ENCODE data around the gene LRRC26.
A peak's percentile ranks its signal among the peaks of the same experiment; 100 is the strongest.

LRRC26 gene

DNA sequence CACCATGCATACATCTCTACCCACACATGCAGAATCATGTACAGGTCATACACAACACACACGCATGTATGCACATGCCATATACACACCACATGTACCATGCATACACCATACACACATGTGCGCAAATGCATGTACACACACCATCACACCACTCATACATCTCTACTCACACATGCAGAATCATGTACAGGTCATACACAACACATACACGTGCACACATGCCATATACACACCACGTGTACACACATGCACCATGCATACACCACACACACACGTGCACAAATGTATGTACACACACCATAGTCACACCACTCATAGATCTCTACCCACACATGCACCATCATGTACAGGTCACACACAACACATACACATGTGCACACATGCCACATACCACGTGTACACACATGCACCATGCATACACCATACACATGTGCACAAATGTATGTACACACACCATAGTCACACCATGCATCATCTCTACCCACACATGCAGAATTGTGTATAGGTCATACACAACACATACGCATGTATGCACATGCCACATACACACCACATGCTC, 16.9 kb downstream of the LRRC26 start:
- DNase-seq (ENCODE audit: low spot score) = no peak

DNA sequence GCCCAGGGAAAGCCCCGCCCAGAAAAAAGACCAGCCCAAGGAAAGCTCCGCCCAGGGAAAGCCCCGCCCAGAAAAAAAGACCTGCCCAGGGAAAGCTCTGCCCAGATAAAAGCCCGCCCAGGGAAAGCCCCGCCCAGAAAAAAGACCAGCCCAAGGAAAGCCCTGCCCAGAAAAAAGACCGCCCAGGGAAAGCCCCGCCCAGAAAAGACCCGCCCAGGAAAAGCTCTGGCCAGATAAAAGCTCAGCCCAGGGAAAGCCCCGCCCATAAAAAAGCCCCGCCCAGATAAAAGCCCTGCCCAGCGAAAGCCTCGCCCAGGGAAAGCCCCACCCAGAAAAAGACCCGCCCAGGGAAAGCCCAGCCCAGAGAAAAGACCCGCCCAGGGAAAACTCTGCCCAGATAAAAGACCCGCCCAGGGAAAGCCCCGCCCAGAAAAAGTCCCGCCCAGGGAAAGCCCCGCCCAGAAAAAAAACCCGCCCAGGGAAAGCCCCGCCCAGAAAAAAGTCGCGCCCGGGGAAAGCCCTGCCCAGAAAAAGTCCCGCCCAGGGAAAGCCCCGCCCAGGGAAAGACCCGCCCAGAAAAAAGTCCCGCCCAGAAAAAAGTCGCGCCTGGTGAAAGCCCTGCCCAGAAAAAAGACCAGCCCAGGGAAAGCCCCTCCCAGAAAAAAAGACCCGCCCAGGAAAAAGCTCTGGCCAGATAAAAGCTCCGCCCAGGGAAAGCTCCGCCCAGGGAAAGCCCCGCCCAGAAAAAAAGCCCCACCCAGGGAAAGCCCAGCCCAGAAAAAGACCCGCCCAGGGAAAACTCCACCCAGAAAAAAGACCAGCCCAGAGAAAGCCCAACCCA, 19.0 kb downstream of the LRRC26 start:
- no peak for DNase-seq (ENCODE audit: low spot score)

DNA sequence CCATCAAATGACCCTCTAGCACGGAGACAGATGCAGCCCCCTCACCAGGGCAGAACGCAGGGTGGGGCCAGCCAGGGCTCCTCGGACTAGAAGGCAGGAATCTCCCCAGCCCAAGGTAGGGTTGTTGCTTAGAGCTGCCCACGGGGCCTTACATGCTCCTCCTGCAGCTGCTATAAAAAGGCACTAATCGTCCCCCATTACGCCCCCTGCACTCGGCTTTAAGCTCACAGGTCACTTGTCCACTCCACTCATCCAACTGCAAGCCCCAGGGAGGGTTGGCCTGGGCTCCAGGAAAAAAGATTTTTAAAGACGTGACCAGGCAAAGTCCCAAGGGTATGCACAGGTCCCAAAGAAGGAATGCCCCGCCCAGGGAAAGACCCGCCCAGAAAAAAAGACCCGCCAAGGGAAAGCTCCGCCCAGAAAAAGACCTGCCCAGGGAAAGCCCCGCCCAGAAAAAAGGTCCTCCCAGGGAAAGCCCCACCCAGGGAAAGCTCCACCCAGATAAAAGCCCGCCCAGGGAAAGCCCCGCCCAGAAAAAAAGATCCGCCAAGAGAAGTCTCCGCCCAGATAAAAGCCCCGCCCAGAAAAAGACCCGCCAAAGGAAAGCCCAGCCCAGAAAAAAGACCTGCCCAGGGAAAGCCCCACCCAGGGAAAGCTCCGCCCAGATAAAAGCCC, 19.8 kb downstream of the LRRC26 start:
- DNase-seq (ENCODE audit: low spot score) = no peak

DNA sequence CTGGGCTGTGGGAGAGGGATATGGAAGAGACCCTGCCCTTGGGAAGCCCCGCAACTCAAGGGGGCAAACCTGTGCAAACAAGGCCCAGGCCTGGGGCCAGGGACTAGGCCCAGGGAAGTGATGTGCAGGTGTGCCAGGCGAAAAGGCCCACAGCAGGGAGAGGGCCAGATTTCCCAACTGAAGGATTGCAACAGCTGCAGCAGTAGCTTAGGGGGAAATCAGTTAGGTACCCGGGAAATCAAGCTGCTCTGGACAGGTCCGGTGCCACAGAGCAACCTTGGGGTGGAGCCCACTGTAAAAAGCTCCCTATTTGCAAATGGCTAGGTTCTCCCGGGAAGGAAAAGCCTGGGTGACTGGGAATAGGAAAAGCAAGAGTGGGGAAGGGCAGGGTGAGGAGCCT, 20.5 kb downstream of the LRRC26 start:
- DNase-seq (ENCODE audit: low spot score) = no peak

DNA sequence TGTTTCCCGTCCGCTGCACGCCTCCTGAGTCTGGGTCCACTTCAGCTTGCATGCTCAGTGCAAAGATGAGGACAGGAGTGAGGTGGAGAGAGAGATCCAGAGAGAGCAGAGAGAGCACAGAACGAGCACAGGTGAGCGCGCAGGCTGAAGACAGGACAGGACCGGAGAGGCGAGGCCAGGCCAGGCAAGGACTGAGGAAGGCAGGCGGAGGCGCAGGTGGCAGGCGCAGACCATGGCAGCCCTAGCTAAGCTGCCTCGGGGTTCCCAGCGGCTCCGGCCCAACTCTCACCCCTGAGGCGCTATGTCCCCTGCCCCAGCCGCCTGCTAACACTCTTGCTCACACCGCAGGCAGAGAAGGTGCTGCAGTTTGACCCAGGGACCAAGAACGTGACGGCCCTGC, 21.2 kb downstream of the LRRC26 start:
- DNase-seq (ENCODE audit: low spot score) = no peak

DNA sequence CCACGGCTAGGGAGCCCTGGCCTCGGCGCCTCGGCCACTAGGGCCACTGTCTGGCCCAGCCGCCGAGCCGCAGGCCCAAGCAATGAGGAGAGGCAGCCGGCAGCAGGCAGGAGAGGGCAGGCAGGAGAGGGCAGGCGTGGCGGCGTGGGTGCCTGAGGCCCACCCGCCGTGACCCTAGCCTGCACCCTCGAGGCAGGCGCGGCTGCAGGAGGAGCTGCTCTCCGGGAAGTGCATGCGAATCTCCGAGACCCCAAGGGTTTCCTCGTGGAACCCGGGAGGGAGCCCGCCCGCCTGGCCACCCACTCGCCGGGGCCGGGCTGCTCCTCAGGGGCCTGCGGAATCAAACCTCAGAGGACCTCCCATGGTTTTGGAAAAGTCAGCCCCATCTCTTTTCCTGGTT, 21.6 kb downstream of the LRRC26 start:
- DNase-seq (ENCODE audit: low spot score) = no peak

DNA sequence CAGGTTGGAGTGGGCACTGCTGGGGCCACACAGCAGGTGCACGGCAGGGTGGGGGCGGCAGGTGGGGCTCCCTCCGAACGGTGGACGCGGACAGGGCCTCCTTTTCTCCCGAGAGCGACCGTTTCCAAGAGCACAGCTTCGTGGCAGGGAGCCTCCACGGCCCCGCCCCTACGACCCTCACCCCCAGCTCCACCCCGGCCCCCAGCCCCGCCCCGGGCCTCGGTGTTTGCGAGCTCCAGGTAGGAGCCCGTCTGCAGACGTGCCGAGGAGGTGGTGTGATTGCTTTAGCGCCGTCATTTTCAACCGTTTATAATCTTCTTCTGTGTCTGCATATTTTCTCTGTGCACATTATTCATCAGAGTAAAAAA, 22.1 kb downstream of the LRRC26 start:
- DNase-seq (ENCODE audit: low spot score) = no peak

DNA sequence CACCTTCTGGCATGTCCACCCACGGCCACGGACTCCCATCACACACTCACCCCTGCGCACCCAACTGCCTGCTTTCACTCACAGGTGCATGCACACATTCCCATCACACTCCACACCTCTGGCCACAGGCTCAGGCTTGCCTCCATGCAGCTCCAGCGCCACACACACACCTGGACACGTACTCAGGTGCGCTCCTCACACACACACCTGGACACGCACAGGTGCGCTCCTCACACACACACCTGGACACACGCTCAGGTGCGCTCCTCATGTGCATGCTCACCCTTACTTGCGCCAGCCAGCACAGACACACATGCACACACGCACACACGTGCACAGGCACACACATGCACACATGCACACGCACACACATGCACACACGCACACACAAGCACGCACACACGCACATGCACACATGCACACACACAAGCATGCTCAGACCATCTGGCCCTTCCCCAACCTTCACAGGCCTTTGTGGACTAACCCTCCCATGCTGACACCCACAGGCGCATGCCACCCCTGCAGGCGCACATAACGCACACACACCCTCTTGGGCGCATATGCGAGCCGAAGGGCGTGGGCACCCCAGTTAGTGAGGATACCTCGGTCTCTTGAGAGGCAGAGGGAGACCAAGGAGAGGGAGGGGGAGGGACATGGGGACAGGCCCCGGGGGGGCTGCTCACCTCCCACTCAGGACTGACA, 22.6 kb downstream of the LRRC26 start:
- DNase-seq (ENCODE audit: low spot score) = no peak

DNA sequence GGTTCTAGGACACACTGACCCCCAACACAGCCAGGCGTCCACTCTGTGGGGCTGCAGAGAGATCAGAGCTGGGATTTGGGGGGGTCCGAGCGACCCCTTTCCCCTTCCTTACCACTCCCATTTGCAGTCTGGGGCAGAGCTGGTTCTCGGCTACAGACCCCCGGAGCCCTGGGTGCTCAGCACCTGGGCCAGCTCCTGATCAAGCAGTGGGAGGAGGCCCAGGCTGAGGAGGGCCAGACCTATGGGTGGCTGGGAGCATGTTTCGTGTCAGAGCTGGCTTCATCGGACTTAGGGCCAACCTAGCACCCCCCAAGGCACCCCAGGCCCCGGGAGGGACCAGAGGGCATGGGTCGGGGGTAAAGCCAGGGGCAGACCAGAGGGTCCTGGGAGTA, 23.3 kb downstream of the LRRC26 start:
- DNase-seq (ENCODE audit: low spot score) = no peak

DNA sequence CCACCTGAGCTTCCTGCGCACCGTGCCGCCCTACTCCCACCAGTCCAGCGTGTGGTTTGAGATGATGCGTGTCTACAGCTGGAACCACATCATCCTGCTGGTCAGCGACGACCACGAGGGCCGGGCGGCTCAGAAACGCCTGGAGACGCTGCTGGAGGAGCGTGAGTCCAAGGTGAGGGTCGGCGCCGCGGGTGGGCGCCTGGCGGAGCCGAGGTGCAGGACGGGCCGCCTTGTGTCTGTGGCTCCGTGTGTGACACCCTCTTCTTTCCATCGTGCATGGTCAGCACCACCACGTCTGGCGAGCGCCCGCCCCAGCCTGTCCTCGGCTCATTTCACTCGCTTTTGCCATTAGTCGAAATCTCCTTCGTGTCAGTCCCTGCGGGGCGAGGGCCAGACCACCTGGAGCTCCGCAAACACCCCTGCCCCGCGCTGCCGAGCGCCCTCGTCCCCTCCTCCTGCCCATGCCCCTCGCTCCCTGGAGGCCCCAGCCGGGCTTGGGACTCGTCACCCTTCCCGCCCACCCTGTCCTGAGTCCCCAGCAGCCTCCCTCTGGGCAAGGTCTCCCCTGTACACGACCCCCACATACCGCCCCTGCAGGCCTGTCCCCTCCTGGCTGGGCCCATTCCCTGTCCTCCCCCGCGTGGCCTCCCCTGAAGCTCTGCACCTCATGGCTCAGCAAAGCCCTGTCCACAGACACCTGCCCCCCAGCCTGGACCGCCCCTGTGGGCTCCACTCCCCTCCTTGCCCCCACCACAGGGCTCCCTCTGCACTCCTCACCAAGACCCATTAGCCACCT, 23.9 kb downstream of the LRRC26 start:
- DNase-seq (ENCODE audit: low spot score) = no peak

DNA sequence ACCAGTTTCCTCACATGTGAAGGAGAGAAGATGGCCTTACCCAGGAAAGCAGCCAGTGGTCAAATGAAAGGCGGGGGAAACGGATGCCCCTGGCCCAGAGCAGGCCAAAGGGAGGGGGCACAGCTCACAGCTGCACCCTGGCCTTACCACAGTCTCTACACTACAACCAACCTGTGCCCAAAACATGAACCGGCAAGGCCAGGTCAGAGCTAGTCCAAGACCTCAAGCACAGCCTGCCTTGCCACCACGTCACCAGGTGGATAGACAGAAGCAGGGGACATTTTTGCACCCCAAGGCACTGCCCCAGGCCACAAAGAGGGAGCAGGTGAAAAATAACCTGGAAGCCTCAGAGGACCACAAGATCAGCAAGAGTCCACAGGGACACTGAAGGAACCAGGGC, 26.4 kb downstream of the LRRC26 start:
- DNase-seq (ENCODE audit: low spot score) = no peak

DNA sequence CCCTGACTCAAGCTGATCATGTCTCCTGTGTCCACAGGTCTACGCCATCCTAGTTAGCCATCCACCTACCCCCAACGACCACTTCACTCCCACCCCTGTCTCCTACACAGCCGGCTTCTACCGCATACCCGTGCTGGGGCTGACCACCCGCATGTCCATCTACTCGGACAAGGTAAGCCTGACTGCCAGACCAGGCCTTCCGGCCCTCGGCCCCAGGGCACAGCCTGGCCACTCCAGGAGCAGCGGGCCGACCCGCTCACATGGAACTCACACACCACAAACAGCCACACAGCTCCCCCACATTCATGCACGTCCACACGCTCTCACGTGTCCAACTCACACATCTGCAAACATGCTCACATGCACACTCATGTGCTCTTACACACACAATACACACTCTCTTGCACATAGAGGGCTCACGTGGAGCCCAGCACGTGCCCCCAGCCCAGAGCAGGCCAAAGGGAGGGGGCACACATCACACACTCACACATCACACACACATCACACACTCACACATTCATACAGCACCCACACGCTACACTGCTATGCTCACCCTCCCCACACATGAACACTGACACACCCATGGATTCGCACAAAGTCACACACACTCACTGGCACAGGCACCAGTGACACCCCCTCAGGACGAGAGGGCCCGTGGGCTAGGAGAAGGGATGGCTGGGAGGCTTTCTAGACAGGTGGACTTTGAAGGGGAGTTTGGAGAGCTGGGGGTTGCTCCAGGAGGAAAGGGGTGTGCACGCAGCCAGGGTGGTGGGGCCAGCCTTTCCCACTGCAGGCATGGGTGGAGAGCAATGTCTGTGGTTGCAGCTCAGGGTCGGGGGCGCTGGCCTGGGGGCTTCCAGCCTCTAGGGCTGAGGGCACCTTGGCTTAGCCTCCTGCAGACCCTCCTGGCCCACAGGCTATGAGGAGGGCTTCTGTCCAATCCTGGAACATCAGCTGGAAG, 27.6 kb downstream of the LRRC26 start:
- DNase-seq (ENCODE audit: low spot score) = no peak

DNA sequence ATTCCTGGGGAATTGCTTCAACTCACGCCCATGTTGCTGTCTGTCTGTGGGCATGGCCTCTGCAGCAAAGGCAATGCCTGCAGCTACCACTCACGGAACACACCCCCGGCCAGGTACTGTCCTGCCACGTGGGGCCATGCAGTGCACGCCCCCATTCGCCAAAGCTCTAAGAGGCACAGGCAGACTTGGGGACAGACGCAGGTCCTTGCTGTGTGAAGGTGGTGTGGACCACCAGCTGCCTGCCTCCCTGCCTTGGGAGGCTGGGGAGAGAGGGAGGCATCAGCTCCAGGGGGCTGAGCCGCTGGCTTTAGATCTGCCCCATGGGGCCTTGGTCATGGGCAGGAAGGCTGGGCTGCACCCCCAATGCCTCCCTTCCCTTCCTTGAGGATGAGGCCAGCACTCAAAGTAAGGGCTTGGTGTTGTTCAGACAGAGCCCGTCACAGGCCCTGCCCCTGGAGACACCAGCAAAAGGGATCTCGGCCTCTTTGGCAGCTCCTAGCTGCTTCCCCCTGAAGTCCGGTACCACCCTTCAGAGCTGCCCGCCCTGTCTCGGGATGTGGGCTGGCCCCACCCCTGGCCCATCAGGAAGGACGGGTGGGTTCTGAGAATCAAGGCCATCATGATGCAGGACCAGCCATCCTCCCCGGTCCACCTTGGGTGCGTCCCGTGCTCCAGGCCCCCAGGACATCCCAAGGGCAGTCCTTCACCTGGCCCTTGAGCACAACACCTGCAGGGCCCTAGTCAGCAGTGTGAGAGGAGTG, 28.6 kb downstream of the LRRC26 start:
- DNase-seq (ENCODE audit: low spot score) = no peak

DNA sequence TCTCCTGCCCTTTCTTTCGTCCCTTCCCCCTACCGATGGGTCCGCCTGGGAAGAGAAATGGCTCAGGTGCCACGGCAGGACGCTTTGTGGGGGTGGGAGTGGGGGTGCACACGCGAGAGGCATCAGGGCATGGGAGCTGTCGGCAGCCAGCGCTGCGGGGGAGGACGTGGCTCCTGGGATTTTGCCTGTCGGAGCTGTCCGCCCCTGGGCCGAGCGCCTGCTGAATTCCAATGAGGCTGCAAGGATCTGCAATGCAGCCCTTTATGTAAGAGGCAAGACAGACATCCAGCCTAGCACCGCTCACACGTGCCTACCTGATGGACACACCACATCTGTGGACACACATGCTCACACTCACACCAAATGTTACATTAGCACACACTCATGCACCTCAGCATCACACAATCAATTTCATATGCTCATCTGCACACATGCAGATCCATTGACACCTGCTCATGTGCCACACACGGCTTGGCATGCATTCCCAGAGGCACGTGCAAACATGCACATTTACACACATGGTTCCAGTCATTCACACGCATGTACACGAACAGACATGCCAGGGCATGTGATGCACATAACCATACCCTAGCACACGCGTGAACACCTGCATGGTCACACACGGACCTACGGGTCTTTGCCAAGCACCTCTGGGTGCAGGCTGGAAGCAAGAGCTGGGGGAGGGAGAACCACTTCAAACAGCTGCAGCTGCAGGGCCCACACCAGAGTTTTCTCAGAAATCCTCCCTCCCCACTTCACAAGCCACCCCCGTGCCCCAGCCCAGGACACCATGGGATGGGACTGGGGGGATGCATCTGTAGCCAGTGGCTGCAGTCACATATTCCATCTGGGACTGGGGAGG, 29.5 kb downstream of the LRRC26 start:
- peak; percentile 81 for DNase-seq (ENCODE audit: low spot score)

DNA sequence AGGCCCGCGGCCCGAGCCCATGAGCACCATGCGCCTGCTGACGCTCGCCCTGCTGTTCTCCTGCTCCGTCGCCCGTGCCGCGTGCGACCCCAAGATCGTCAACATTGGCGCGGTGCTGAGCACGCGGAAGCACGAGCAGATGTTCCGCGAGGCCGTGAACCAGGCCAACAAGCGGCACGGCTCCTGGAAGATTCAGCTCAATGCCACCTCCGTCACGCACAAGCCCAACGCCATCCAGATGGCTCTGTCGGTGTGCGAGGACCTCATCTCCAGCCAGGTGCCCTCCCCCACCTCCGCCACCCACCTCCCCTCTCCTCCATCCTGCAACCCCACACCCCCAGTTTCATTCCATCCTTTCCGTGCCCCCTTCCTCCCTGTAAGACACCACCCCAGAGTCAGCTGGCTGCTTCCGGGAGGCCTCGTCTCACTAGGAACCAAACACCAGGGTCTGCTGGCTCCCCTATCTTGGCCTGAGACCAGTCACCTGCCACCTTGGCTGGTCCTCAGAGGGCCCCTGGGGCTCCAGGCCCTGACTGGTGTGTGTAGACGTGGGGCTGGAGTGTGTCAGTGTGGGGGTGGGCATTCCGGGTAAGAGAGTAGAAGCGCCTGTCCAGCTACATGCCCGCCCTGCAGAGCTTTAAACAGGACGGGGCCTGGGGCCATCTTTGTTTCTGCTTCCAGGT, 30.2 kb downstream of the LRRC26 start:
- DNase-seq (ENCODE audit: low spot score) = no peak

DNA sequence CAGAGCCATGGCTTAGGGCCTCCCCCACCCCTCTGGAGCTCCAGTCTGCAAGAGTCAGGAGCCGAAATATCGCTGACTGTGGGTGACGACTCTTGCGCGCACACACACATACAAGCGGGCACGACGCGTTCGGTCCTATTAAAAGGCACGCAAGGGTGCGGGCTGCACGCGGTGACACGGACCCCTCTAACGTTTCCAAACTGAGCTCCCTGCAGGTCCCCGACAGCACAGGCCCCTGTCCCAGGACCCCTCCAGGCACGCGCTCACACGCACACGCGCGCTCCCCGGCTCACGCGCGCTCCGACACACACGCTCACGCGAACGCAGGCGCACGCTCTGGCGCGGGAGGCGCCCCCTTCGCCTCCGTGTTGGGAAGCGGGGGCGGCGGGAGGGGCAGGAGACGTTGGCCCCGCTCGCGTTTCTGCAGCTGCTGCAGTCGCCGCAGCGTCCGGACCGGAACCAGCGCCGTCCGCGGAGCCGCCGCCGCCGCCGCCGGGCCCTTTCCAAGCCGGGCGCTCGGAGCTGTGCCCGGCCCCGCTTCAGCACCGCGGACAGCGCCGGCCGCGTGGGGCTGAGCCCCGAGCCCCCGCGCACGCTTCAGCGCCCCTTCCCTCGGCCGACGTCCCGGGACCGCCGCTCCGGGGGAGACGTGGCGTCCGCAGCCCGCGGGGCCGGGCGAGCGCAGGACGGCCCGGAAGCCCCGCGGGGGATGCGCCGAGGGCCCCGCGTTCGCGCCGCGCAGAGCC, 31.0 kb downstream of the LRRC26 start, which contains the start of gene GRIN1:
Gene GRIN1, plus strand, starts transcription at position 433 of the 746 bp plus-strand sequence. CDS start 333 bp downstream, outside the sequence.
- peak; percentile 73 for DNase-seq (ENCODE audit: low spot score)

DNA sequence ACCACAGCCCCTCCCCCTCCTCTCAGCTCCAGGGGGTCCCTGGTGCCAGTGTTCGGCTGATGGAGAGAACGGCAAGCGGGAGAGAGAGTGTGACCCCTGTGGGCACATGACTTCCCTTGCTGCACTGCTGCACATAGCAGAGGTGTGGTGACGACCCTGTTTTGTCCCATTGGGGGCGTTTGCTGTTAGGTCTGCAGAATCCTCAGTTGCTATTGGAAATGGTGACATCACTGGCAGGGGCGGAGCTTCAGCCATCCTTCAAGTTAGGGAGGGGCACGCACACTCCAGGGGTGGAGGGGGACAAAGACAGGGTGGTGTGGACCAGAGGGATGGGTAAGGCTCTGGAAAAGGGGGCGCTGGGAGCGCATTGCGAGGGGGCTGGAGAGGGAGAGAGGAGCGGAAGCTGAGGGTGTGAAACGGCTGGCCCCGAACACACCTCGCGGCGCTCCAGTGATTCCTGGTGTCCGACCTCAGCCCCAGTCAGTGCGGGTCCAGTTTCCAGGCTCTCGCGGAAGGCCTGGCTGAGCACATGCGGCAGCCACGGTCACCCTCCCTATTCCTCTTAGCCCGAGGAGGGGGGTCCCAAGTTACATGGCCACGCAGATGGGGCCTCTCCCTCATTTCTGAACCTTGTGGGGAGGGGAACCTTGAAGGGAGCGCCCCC, 31.7 kb downstream of the LRRC26 start:
- peak; percentile 78 for DNase-seq (ENCODE audit: low spot score)

Measured in putamen (tissue), 1 donor.